GM23338 (cell line): ENCODE measurements around the gene CSGALNACT2. TPM values are rescaled to one million over a fixed set of nuclear protein-coding genes. Genes with fewer than 3 reads are reported as not detected.

Experiments
- ATAC-seq: fragments of 200-7000 bp; cut with Tn5 transposase; 3 replicates; pipeline ENCODE4 v1.9.1; 2020
- DNase-seq: peaks from one replicate; pipeline ENCODE4 v3.0.0-alpha.2; 2015; ENCODE audit warnings: low spot score
- H2AFZ ChIP-seq: fragments of 200-600 bp; sonication (generic); 2 replicates; pipeline ENCODE4 v1.8.0; 2016; ENCODE audit warnings: antibody characterized with exemption, mild to moderate bottlenecking, moderate library complexity
- H3F3A ChIP-seq: fragments of 200-600 bp; sonication (generic); replicated peaks from 2 replicates; pipeline ENCODE4 v1.8.0; 2017; ENCODE audit warnings: antibody characterized with exemption, mixed run types, low read depth
- H3K27ac ChIP-seq: fragments of 200-600 bp; sonication (generic); 2 replicates; pipeline ENCODE4 v1.6.1; 2016; ENCODE audit warnings: low read depth
- H3K27me3 ChIP-seq: fragments of 200-600 bp; sonication (generic); 2 replicates; pipeline ENCODE4 v1.8.0; 2016; ENCODE audit warnings: mild to moderate bottlenecking, mixed run types, moderate library complexity; ENCODE audit not compliant: insufficient read depth
- H3K36me3 ChIP-seq: fragments of 200-600 bp; sonication (generic); 2 replicates; pipeline ENCODE4 v1.8.0; 2016; ENCODE audit warnings: mild to moderate bottlenecking; ENCODE audit not compliant: insufficient read depth
- H3K4me1 ChIP-seq: fragments of 200-600 bp; sonication (generic); 2 replicates; pipeline ENCODE4 v1.8.0; 2016; ENCODE audit warnings: mild to moderate bottlenecking, moderate library complexity; ENCODE audit not compliant: insufficient read depth
- H3K4me2 ChIP-seq: fragments of 200-600 bp; sonication (generic); 2 replicates; pipeline ENCODE4 v1.7.1; 2017; ENCODE audit warnings: mixed run types
- H3K4me3 ChIP-seq: fragments of 200-600 bp; sonication (generic); 2 replicates; pipeline ENCODE4 v1.6.1; 2016; ENCODE audit warnings: mixed run types
- H3K79me2 ChIP-seq: fragments of 200-600 bp; sonication (generic); replicated peaks from 2 replicates; pipeline ENCODE4 v1.8.0; 2017; ENCODE audit warnings: mild to moderate bottlenecking; ENCODE audit not compliant: insufficient read depth
- H3K9me2 ChIP-seq: fragments of 200-600 bp; sonication (generic); 2 replicates; pipeline ENCODE4 v1.8.0; 2017; ENCODE audit not compliant: insufficient read depth
- H4K20me1 ChIP-seq: fragments of 200-600 bp; sonication (generic); replicated peaks from 2 replicates; pipeline ENCODE4 v1.8.0; 2017; ENCODE audit warnings: mild to moderate bottlenecking; ENCODE audit not compliant: insufficient read depth
- H3K27ac Mint-ChIP-seq: 2 replicates; pipeline ENCODE4 v1.8.0; 2020; ENCODE audit warnings: inconsistent platforms, mild to moderate bottlenecking, moderate library complexity, mixed read lengths
- H3K27me3 Mint-ChIP-seq: 3 replicates; pipeline ENCODE4 v1.8.0; 2022; ENCODE audit warnings: low read depth, mild to moderate bottlenecking, moderate library complexity, mixed read lengths, inconsistent platforms; ENCODE audit not compliant: insufficient read depth, poor library complexity
- H3K36me3 Mint-ChIP-seq: 3 replicates; pipeline ENCODE4 v1.8.0; 2021; ENCODE audit warnings: low read depth, mild to moderate bottlenecking, inconsistent platforms, moderate library complexity, mixed read lengths
- H3K4me1 Mint-ChIP-seq: 3 replicates; pipeline ENCODE4 v1.8.0; 2020; ENCODE audit warnings: mild to moderate bottlenecking, inconsistent platforms, mixed read lengths
- H3K4me3 Mint-ChIP-seq: 3 replicates; pipeline ENCODE4 v1.8.0; 2021; ENCODE audit warnings: moderate library complexity, mild to moderate bottlenecking, inconsistent platforms, mixed read lengths
- H3K9me3 Mint-ChIP-seq: 3 replicates; pipeline ENCODE4 v1.8.0; 2020; ENCODE audit warnings: moderate library complexity, mild to moderate bottlenecking, inconsistent platforms, mixed read lengths
- CREB1 ChIP-seq: fragments of 250-450 bp; sonication (Bioruptor Pico); IDR thresholded peaks from 2 replicates; pipeline ENCODE4 v1.5.0; 2020; ENCODE audit warnings: low read depth, mild to moderate bottlenecking, moderate library complexity
- EZH2 ChIP-seq: fragments of 200-600 bp; sonication (generic); IDR thresholded peaks from one replicate; pipeline ENCODE4 v1.8.0; 2017; ENCODE audit warnings: antibody characterized with exemption, mild to moderate bottlenecking, low read depth; ENCODE audit not compliant: unreplicated experiment
- NANOG ChIP-seq: IDR thresholded peaks from 2 replicates; pipeline ENCODE4 v1.6.1; 2016; ENCODE audit warnings: antibody characterized with exemption, borderline replicate concordance
- POLR2AphosphoS5 ChIP-seq: IDR thresholded peaks from 2 replicates; pipeline ENCODE4 v1.6.1; 2016; ENCODE audit warnings: antibody characterized with exemption, low read depth
- ZNF114 ChIP-seq: fragments of 250-450 bp; sonication (Bioruptor Pico); IDR thresholded peaks from 2 replicates; pipeline ENCODE4 v1.5.0; 2020; ENCODE audit warnings: mild to moderate bottlenecking, moderate library complexity
- polyA plus RNA-seq: library from polyadenylated mRNA; unstranded; fragments of >200 nt; fragmentation: Nextera tagmentation; extraction: Ambion mirVana; gene quantifications from 2 replicates; pipeline ENCODE4 v1.2.1, GENCODE V29; 2016
- total RNA-seq: library from RNA; depleted of rRNA; stranded (reverse); fragments of >200 nt; shearing (Covaris generic); gene quantifications from 2 replicates; pipeline ENCODE4 v1.2.3, GENCODE V29; 2014
- TF ChIP-seq, protein P1 (sequence below): fragments of 250-450 bp; sonication (Bioruptor Pico); IDR thresholded peaks from 2 replicates; pipeline ENCODE4 v1.5.0; 2020; ENCODE audit warnings: mild to moderate bottlenecking, moderate library complexity
- TF ChIP-seq, protein P2 (sequence below): IDR thresholded peaks from one replicate; pipeline ENCODE4 v1.6.1; 2018; ENCODE audit warnings: antibody characterized with exemption; ENCODE audit not compliant: unreplicated experiment
- TF ChIP-seq, protein P3 (sequence below), 2 experiments: fragments of 200-600 bp in 1 of 2; sonication (generic) in 1 of 2; conservative IDR thresholded peaks; 2 replicates each; pipeline versions ENCODE4 v1.5.1 to v1.6.1; 2016 to 2017; ENCODE audit warnings: antibody characterized with exemption in 2 of 2, low read depth in 2 of 2, mild to moderate bottlenecking in 2 of 2, moderate library complexity in 1 of 2

Gene CSGALNACT2
- total and polyA plus RNA-seq, 2 experiments from 2014 or later: 3.0 to 4.6 TPM

DNA sequence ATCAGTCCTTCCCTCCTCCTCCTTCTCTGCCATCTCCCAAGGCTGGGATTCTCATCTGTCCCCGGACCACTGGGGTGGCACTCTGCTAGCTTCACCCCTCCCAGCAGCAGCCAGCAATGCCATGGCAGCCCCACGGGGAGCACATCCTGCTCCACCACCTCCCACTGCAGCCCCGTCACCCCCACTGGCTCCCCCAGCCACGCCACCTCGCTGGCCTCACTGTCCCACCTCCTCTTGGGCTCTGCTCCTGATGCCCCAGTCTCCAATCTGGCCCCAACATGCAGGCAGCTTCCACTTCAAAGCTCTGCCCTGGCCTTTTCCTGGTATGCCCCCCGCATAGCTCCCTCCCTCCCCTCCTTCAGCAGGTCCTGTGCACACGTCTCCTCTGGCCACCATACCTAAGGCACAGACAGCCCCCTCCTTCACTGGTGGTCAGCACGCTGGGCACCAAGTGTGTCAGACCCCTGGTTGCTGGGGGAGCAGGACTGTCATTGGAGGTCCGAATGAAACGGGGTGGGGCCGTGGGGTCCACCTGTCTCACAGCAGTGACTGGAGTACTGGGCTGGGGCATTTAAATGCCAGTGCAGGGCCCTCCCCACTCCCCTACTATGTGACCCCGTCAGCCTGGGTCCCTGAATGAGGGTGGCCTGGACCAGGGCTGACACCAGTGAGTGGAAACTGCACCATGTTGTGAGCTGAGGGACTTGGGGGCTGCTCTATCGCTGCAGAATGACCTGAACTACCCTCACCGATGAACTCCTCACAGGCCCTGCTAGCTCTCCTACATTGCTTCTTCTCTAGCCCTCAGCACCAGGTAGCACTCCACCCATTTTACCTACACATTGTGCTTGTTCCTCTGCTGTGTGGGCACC is 89.9 kb downstream of the CSGALNACT2 start:
- peak; percentile 9 for ATAC-seq
- peak overlapping the region; percentile 70 for H3K4me3 Mint-ChIP-seq
- H3K4me1 Mint-ChIP-seq: peaks cover 10% of the 10 kb centered on the region
- H3K9me3 Mint-ChIP-seq: no peaks in the 10 kb centered on the region
- peaks cover 36% of the 10 kb centered on the region for H3K27me3 Mint-ChIP-seq
- no peaks in the 10 kb centered on the region; the same call in 2 of the 3 replicates for H3K36me3 Mint-ChIP-seq
- no peak overlapping the region for H3K27ac ChIP-seq
- peaks cover 44% of the 10 kb centered on the region for H3K27me3 ChIP-seq
- TF ChIP-seq, protein P1, sequence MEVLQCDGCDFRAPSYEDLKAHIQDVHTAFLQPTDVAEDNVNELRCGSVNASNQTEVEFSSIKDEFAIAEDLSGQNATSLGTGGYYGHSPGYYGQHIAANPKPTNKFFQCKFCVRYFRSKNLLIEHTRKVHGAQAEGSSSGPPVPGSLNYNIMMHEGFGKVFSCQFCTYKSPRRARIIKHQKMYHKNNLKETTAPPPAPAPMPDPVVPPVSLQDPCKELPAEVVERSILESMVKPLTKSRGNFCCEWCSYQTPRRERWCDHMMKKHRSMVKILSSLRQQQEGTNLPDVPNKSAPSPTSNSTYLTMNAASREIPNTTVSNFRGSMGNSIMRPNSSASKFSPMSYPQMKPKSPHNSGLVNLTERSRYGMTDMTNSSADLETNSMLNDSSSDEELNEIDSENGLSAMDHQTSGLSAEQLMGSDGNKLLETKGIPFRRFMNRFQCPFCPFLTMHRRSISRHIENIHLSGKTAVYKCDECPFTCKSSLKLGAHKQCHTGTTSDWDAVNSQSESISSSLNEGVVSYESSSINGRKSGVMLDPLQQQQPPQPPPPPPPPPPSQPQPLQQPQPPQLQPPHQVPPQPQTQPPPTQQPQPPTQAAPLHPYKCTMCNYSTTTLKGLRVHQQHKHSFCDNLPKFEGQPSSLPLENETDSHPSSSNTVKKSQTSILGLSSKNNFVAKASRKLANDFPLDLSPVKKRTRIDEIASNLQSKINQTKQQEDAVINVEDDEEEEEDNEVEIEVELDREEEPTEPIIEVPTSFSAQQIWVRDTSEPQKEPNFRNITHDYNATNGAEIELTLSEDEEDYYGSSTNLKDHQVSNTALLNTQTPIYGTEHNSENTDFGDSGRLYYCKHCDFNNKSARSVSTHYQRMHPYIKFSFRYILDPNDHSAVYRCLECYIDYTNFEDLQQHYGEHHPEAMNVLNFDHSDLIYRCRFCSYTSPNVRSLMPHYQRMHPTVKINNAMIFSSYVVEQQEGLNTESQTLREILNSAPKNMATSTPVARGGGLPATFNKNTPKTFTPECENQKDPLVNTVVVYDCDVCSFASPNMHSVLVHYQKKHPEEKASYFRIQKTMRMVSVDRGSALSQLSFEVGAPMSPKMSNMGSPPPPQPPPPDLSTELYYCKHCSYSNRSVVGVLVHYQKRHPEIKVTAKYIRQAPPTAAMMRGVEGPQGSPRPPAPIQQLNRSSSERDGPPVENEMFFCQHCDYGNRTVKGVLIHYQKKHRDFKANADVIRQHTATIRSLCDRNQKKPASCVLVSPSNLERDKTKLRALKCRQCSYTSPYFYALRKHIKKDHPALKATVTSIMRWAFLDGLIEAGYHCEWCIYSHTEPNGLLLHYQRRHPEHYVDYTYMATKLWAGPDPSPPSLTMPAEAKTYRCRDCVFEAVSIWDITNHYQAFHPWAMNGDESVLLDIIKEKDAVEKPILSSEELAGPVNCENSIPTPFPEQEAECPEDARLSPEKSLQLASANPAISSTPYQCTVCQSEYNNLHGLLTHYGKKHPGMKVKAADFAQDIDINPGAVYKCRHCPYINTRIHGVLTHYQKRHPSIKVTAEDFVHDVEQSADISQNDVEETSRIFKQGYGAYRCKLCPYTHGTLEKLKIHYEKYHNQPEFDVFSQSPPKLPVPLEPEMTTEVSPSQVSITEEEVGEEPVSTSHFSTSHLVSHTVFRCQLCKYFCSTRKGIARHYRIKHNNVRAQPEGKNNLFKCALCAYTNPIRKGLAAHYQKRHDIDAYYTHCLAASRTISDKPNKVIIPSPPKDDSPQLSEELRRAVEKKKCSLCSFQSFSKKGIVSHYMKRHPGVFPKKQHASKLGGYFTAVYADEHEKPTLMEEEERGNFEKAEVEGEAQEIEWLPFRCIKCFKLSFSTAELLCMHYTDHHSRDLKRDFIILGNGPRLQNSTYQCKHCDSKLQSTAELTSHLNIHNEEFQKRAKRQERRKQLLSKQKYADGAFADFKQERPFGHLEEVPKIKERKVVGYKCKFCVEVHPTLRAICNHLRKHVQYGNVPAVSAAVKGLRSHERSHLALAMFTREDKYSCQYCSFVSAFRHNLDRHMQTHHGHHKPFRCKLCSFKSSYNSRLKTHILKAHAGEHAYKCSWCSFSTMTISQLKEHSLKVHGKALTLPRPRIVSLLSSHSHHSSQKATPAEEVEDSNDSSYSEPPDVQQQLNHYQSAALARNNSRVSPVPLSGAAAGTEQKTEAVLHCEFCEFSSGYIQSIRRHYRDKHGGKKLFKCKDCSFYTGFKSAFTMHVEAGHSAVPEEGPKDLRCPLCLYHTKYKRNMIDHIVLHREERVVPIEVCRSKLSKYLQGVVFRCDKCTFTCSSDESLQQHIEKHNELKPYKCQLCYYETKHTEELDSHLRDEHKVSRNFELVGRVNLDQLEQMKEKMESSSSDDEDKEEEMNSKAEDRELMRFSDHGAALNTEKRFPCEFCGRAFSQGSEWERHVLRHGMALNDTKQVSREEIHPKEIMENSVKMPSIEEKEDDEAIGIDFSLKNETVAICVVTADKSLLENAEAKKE (CRISPR knock-in tag): no peak
- TF ChIP-seq POLR2AphosphoS5 (no peak), EZH2 (no peak), ZNF114 (CRISPR knock-in tag) (no peak), CREB1 (no peak), NANOG (no peak)
- TF ChIP-seq, protein P2, sequence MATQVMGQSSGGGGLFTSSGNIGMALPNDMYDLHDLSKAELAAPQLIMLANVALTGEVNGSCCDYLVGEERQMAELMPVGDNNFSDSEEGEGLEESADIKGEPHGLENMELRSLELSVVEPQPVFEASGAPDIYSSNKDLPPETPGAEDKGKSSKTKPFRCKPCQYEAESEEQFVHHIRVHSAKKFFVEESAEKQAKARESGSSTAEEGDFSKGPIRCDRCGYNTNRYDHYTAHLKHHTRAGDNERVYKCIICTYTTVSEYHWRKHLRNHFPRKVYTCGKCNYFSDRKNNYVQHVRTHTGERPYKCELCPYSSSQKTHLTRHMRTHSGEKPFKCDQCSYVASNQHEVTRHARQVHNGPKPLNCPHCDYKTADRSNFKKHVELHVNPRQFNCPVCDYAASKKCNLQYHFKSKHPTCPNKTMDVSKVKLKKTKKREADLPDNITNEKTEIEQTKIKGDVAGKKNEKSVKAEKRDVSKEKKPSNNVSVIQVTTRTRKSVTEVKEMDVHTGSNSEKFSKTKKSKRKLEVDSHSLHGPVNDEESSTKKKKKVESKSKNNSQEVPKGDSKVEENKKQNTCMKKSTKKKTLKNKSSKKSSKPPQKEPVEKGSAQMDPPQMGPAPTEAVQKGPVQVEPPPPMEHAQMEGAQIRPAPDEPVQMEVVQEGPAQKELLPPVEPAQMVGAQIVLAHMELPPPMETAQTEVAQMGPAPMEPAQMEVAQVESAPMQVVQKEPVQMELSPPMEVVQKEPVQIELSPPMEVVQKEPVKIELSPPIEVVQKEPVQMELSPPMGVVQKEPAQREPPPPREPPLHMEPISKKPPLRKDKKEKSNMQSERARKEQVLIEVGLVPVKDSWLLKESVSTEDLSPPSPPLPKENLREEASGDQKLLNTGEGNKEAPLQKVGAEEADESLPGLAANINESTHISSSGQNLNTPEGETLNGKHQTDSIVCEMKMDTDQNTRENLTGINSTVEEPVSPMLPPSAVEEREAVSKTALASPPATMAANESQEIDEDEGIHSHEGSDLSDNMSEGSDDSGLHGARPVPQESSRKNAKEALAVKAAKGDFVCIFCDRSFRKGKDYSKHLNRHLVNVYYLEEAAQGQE: no peak
- TF ChIP-seq, protein P3, sequence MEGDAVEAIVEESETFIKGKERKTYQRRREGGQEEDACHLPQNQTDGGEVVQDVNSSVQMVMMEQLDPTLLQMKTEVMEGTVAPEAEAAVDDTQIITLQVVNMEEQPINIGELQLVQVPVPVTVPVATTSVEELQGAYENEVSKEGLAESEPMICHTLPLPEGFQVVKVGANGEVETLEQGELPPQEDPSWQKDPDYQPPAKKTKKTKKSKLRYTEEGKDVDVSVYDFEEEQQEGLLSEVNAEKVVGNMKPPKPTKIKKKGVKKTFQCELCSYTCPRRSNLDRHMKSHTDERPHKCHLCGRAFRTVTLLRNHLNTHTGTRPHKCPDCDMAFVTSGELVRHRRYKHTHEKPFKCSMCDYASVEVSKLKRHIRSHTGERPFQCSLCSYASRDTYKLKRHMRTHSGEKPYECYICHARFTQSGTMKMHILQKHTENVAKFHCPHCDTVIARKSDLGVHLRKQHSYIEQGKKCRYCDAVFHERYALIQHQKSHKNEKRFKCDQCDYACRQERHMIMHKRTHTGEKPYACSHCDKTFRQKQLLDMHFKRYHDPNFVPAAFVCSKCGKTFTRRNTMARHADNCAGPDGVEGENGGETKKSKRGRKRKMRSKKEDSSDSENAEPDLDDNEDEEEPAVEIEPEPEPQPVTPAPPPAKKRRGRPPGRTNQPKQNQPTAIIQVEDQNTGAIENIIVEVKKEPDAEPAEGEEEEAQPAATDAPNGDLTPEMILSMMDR (conservative IDR thresholded peaks at IDR 0.05; ENCODE audit: low read depth in 2 of 2): no peak
- no peak for DNase-seq
- no peak overlapping the region for H3K27ac Mint-ChIP-seq
- H3F3A ChIP-seq: no peaks in the 10 kb centered on the region
- H3K79me2 ChIP-seq: no peaks in the 10 kb centered on the region
- peak overlapping the region; percentile 94 for H2AFZ ChIP-seq
- H3K9me2 ChIP-seq: no peaks in the 10 kb centered on the region
- no peaks in the 10 kb centered on the region for H3K36me3 ChIP-seq
- H3K4me1 ChIP-seq: 0 out of 2 replicates have a peak, but pooled peaks cover 6% of the 10 kb centered on the region
- no peaks in the 10 kb centered on the region; the same call in 1 of the 2 replicates for H4K20me1 ChIP-seq
- peak overlapping the region; percentile 75 for H3K4me3 ChIP-seq
- H3K4me2 ChIP-seq: peak overlapping the region; percentile 87
